GM20000 (cell line): Measurements from ENCODE around the gene CTTNBP2.

Experiments
- DNase-seq: peaks from one replicate; pipeline ENCODE4 v3.0.0; 2012; ENCODE audit warnings: low spot score
- CTCF ChIP-seq: IDR thresholded peaks from 2 replicates; pipeline ENCODE4 v1.5.1; 2012; ENCODE audit warnings: mild to moderate bottlenecking, control low read depth; ENCODE audit errors: extremely low read depth, missing control alignments

Gene CTTNBP2

DNA sequence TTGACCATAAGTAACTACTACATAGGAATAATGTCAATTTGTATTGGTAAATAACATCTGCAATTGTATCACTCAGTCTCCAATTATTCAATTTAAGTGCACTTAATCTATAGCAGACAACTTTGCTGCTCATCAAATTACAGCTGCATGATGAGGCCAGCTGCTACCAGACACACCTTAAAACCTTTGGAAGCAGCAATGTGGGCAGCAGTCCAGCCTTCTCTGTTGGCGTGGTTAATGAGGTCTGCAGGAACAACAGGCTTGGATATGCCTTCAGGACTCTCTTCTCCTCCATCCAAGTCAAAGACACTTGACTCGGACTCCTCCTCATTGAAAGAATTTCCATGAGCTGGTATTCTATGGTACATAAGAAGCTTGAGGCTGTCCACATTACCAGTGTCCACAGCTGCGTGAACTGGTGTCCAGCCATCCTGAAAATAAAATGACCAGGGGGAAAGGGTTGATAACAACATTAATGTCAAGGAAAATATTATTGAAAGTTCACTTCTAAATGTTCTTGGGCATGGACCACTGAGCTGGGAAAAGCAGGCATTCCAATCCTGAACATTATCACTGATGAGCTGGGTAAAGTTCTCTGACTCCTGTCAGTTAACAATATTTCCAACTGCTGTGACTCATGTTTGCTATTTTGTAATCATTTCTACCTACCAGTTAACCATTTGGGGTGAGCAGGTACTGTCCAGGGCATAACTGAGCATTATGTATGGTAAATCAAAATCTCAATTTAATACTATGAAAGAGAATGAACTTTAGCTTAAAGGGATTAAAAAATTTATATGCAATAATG lies 95.7 kb downstream of the CTTNBP2 start:
- no peak for TF ChIP-seq CTCF
- DNase-seq = no peak

DNA sequence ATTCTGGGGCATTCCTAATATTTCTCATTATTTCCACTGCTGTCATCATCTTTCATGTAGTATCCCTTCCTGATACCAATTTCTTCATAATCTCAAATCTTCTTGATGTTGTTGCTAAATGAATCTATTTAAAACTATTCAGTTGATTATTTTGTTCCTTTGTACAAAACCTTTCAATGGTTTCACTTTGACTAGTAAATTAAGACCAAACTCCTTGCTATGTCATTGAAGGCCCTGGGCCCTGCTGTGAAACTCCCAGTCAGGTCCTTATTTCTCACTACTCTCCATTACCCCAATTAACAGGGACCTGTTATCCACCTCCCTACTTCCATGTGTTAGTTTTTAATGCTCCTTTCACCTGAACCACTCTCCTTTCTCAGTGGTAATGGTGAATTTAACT lies 97.0 kb downstream of the CTTNBP2 start:
- no peak for TF ChIP-seq CTCF
- DNase-seq = peak; percentile 13

DNA sequence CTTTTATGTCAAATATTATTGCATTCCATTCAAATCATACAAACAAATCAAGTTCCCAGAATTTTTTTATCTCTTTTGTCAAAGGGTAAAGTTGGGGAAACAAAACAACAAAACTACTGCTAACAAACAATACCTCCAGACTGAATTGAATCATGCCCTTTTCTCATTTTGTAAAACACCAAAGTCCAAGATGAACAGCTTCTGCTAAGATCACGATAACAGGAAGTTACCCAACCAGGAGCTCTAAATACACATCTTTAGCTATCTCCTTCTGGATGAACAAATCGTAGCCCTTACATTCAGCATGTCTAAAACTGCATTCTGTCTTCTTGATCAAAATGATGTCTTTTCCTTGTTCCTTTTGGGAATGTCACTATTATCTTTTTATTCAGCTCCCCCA lies 97.4 kb downstream of the CTTNBP2 start:
- DNase-seq = no peak
- no peak for TF ChIP-seq CTCF

DNA sequence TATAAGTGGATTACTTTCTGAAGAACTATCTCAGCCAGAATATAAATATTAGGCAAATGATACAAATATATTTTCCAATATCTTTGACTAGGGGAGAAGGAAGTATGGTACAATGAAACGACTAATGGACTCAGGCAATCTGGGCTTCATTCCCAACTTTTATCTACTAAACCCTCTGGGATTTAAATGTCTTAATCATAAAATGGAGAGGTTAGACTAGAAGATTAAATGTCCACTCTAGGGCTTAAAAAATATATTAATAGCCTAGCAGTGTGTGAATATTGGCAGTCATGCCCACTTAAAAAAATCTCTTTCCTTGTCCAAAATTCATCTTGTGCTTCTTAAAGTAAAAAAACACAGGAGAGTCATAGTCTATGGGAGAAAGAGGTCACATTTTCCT lies 98.3 kb downstream of the CTTNBP2 start:
- no peak for TF ChIP-seq CTCF
- no peak for DNase-seq

DNA sequence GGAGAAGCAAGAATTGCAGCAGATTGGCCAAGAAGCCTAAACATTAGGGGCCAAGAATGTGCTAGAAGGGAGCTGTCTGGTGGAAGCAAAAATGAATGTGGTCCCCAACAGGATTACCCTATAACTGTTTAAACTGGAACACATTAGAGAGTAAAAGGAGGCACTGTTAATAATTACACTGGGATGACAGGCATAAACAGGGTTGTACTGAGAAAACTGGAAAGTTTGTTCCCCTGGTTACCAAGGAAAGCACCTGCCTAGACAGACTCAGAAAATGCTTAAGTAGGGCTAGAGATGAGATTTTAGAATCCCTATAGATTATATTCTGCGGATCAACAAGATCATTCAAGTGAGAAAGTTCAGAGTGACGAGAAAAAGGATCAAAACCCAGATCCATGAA lies 100.8 kb downstream of the CTTNBP2 start:
- no peak for DNase-seq
- TF ChIP-seq CTCF = no peak

DNA sequence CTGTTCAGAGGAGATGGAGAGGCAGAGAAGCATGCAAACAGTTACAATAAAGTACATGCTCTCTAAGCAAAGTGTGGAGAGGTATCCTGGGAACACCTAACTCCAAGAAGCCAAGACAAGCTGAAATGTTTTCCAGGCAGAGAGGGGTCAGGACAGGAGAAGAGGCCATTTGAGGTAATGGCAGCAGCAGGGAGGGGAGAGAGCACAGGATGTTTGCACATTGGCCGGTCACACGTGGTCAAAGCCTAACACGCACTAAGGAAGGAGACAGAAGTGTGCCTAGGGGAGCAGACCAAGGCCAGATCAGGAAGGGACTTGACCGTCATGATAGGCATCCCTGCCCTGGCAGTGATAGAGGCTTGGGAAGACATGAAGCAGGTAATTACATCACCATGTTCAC lies 101.5 kb downstream of the CTTNBP2 start:
- no peak for DNase-seq
- TF ChIP-seq CTCF = no peak

DNA sequence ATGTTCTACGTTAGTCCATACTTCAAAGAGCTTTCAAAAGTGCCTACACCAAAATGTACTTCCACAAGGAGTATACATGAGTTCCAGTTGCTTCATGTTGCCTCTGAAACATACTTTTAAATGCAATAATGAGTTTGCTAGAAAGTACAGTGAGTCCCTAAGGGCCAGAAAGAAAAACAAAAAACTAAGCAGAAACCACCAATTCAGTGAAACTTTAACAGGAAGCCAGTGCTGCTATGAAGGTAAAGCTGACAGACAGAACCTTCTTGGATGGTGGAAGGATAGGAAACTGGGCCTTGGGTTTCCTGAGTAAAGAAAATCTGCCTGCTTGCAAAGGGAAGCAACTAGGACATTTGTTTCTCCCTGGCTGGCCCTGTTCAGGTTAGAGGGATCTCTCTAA lies 104.2 kb downstream of the CTTNBP2 start:
- no peak for TF ChIP-seq CTCF
- no peak for DNase-seq
